NCI-H524 (cell line): ENCODE data around the gene TYMS.

Experiments used
- DNase-seq, 2 experiments: peaks; one replicate each; lab custom pipeline; 2025; lab: John Stamatoyannopoulos, UW

Gene TYMS

DNA sequence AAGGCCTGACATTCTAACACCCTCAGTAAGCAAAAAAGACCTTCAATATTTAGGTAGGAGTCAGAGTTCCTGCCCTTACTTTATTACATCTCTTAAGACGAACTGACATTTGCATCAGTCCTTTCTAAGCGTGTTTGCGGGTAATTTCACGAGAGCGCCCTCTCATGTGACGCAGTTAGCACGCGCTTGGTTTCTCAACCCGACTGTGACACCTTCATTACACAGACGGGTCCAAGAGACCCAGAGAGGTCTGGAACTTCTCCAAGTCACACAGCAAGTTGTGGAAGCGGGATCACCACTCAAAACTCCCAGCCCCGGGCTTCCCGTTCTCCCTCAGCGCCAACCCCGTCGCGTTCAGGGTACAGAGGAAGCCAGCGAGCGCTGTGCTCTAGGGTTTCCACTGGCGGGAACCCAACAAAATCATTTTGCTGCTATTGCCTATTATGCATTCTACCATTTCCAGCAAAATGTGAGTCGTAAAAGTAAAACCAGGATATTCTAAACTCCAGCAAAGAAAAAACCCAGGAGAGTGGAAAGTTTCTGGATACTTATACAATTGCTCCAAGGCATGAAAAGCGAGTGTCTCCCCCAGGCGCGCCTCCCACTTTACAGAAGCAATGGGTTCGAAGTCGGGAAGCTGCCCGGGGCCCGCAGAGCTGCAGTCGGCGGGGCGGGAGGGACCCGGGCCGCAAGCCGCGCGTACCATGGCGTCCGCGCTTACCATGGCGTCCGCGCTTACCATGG lies 54.4 kb downstream of the TYMS start:
- DNase-seq, result peak in 1 of 2 experiments; percentile 52

DNA sequence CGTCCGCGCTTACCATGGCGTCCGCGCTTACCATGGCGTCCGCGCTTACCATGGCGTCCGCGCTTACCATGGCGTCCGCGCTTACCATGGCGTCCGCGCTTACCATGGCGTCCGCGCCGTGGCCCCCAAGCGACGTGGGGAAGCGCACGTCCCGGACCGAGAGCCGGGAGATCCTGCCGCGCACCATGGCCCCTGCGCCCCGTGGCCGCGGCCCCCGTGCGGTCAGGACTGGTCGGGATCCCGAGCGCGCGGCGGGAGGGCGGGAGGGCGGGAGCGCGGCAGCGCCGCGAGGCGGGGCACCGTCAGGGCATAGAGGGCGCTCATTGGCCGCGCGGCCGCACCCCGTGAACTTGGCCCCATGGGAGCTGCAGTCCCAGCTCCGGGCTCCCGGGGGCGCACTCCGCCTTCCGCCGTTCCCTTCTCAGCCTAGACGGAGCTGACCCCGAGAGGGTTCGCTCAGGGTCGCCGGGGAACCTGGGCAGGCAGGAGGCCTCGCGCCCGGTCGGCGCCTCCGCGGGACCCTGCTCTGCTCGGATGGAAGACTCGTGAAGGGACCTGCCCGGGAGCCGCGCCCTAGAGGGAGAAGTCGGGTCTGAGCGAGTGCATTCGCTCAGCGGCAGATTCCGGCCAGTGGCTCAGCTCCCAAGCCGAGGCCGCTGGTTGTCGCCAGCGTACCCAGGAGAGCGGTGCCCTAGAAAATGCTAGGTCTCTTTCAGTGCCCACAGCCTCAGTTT lies 55.1 kb downstream of the TYMS start, which contains the start of gene ENOSF1:
ENOSF1 (minus strand) TSS at position 230 of the 734 bp plus-strand sequence; CDS start at position 187, 43 bp downstream.
- DNase-seq, result peak in 1 of 2 experiments; percentile 46

DNA sequence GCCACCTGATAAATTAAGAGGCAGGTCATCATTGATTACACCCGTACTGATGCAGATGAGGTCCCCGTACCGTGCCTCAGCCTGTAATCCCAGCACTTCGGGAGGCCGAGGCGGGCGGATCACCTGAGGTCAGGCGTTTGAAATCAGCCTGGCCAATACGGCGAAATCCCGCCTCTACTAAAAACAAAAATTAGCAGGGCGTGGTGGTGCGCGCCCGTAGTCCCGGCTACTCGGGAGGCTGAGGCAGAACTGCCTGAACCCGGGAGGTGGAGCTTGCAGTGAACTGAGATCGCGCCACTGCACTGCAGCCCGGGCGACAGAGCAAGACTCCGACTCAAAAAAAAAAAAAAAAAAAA lies 55.7 kb downstream of the TYMS start:
- no peak for DNase-seq

DNA sequence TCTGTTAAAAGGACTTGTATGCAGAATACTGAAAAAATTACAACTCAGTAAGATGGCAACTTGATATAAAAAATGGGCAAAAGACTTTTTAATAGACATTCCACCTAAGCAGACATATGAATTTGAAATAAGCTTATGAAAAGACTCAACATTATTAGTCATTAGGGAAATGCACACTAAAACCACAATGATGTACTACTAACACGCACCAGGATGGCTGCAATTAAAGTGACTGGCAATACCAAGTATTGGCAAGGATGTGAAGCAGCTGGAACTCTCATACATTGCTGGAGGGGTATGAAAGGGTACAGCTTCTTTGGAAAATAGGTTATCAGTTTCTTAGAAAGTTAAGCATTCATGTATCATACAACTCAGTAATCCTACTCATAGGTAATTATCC lies 58.2 kb downstream of the TYMS start:
- no peak for DNase-seq

GRCh38 chr18:717003-717402 lies 59.5 kb downstream of the TYMS start:
- no peak for DNase-seq
